OCI-LY1 (cell line): ENCODE measurements around the gene AQP1.

Experiments used
- H2AFZ ChIP-seq: fragments of 200-600 bp; sonication (generic), shearing (Covaris generic); 2 replicates; pipeline ENCODE4 v1.6.0; 2014; ENCODE audit warnings: antibody characterized with exemption, mild to moderate bottlenecking, low read length
- H3F3A ChIP-seq: fragments of 200-600 bp; sonication (generic), shearing (Covaris generic); 2 replicates; pipeline ENCODE4 v1.6.0; 2014; ENCODE audit warnings: mild to moderate bottlenecking, antibody characterized with exemption, low read length, moderate library complexity; ENCODE audit not compliant: insufficient read depth
- H3K27ac ChIP-seq: fragments of 200-600 bp; sonication (generic); 2 replicates; pipeline ENCODE4 v1.5.1; 2014; ENCODE audit warnings: low read length, mixed run types, mild to moderate bottlenecking, low read depth; ENCODE audit not compliant: poor library complexity, severe bottlenecking
- H3K27me3 ChIP-seq: fragments of 200-600 bp; sonication (generic); 2 replicates; pipeline ENCODE4 v1.6.0; 2014; ENCODE audit warnings: antibody characterized with exemption, mild to moderate bottlenecking, low read length, moderate library complexity; ENCODE audit not compliant: insufficient read depth
- H3K36me3 ChIP-seq: fragments of 200-600 bp; sonication (generic); 2 replicates; pipeline ENCODE4 v1.6.1; 2014; ENCODE audit warnings: mild to moderate bottlenecking, antibody characterized with exemption, low read length, moderate library complexity, mixed read lengths; ENCODE audit not compliant: insufficient read depth
- H3K4me1 ChIP-seq: fragments of 200-600 bp; sonication (generic); 2 replicates; pipeline ENCODE4 v1.5.1; 2014; ENCODE audit warnings: mild to moderate bottlenecking, low read length, moderate library complexity; ENCODE audit not compliant: insufficient read depth, severe bottlenecking
- H3K4me2 ChIP-seq: fragments of 200-600 bp; sonication (generic), shearing (Covaris generic); 2 replicates; pipeline ENCODE4 v1.6.1; 2014; ENCODE audit warnings: low read length
- H3K4me3 ChIP-seq: fragments of 200-600 bp; sonication (generic); 2 replicates; pipeline ENCODE4 v1.5.1; 2014; ENCODE audit warnings: low read length, low read depth, mild to moderate bottlenecking, mixed read lengths; ENCODE audit not compliant: poor library complexity, severe bottlenecking
- H3K79me2 ChIP-seq: fragments of 200-600 bp; shearing (Covaris generic); 2 replicates; pipeline ENCODE4 v1.6.1; 2016; ENCODE audit warnings: mixed run types, low read length, mixed read lengths; ENCODE audit not compliant: insufficient read depth
- H3K9ac ChIP-seq: fragments of 200-600 bp; sonication (generic), shearing (Covaris generic); 2 replicates; pipeline ENCODE4 v1.6.1; 2014; ENCODE audit warnings: mild to moderate bottlenecking, low read length, mixed read lengths
- H3K9me2 ChIP-seq: fragments of 200-600 bp; sonication (generic), shearing (Covaris generic); 2 replicates; pipeline ENCODE4 v1.6.1; 2014; ENCODE audit warnings: low read depth, mild to moderate bottlenecking, low read length, mixed read lengths
- H3K9me3 ChIP-seq: fragments of 200-600 bp; shearing (Covaris generic); 2 replicates; pipeline ENCODE4 v1.6.1; 2014; ENCODE audit warnings: low read length, mixed read lengths
- H4K20me1 ChIP-seq: fragments of 200-600 bp; sonication (generic), shearing (Covaris generic); 2 replicates; pipeline ENCODE4 v1.6.0; 2016; ENCODE audit warnings: mild to moderate bottlenecking, low read length; ENCODE audit not compliant: insufficient read depth
- CTCF ChIP-seq: fragments of 200-600 bp; sonication (generic), shearing (Covaris generic); IDR thresholded peaks from 2 replicates; pipeline ENCODE4 v1.5.1; 2017; ENCODE audit warnings: mild to moderate bottlenecking, antibody characterized with exemption, low read length, moderate library complexity, mixed read lengths
- EZH2 ChIP-seq: fragments of 200-600 bp; sonication (generic), shearing (Covaris generic); IDR thresholded peaks from 2 replicates; pipeline ENCODE4 v1.8.0; 2017; ENCODE audit warnings: borderline replicate concordance, mixed run types, mild to moderate bottlenecking, antibody characterized with exemption, low read length, moderate library complexity, mixed read lengths

AQP1 gene

GRCh38 chr7:30903146-30903545 lies 8.5 kb upstream of the AQP1 start:
- no peak overlapping the region for H3K4me2 ChIP-seq
- H3K27ac ChIP-seq = no peak overlapping the region
- no peak overlapping the region for H3K9ac ChIP-seq
- H3K9me2 ChIP-seq = no peaks in the 10 kb centered on the region
- H3K36me3 ChIP-seq = no peaks in the 10 kb centered on the region
- TF ChIP-seq EZH2 = no peak
- TF ChIP-seq CTCF = no peak
- H3K9me3 ChIP-seq = no peaks in the 10 kb centered on the region
- no peaks in the 10 kb centered on the region for H3F3A ChIP-seq
- no peaks in the 10 kb centered on the region for H4K20me1 ChIP-seq
- no peak overlapping the region for H3K4me3 ChIP-seq
- no peaks in the 10 kb centered on the region for H3K79me2 ChIP-seq
- no peaks in the 10 kb centered on the region for H3K27me3 ChIP-seq
- H3K4me1 ChIP-seq = no peaks in the 10 kb centered on the region
- H2AFZ ChIP-seq = no peak overlapping the region

- no peaks in the 10 kb centered on the region for H3K27me3 ChIP-seq
- H4K20me1 ChIP-seq = no peaks in the 10 kb centered on the region
- no peaks in the 10 kb centered on the region for H3K9me2 ChIP-seq
- no peak overlapping the region for H3K9ac ChIP-seq
- H3K4me1 ChIP-seq = no peaks in the 10 kb centered on the region
- no peak overlapping the region for H3K4me3 ChIP-seq
- TF ChIP-seq EZH2 (no peak), CTCF (no peak)
- H3K27ac ChIP-seq = no peak overlapping the region
- H2AFZ ChIP-seq = no peak overlapping the region
- H3F3A ChIP-seq = no peaks in the 10 kb centered on the region
- H3K36me3 ChIP-seq = no peaks in the 10 kb centered on the region
- H3K79me2 ChIP-seq = no peaks in the 10 kb centered on the region
- H3K4me2 ChIP-seq = no peak overlapping the region
- H3K9me3 ChIP-seq = no peaks in the 10 kb centered on the region
Measured at GRCh38 chr7:30904561-30904960, 7.1 kb upstream of the AQP1 start.

DNA sequence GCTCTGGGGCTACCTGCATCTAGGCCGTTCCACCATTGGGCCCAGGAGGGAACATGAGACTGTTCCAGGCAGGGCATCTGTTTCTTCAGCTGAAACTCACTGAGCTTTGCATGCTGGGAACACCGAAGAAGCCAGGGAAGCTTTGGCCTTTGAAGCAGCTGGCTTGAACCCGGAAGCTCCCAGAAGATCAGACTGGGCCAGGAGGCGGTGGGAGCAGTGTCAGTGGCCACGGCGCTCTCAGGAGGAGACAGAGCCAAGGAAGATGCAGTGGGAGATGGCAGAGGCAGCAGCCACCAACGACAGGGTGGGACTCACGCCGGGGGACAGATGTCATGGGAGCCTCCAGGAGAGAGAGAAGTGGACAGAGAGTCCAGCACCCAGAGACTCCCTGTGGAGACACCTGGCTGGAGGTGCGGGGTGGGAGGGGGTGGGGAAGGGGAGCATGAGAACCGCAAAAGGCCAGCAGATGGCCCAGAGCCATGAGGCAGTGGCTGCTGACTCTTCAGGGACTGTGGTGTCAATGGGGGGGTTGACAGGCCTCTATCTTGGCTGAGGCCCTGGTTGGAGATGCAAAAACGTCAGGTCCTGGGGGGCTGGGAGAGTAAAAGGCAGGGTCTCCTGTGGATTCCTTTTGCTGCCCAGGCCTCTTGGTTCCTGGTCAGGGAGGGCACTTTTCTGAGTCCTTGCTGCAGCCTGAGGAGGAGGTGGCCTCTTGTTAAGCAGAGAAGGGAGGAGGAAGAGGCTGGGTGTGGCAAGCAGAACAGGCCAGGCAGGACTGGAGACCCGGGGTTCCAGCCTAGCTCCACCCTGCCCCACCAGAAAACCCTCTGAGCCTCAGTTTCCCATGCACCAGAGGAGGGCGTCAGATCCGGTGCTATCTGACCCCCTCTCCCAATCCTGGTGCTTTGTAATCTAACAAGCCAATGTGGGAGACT lies 6.3 kb upstream of the AQP1 start:
- H3K9me3 ChIP-seq = no peaks in the 10 kb centered on the region
- no peaks in the 10 kb centered on the region for H3K4me1 ChIP-seq
- no peak overlapping the region for H3K4me3 ChIP-seq
- no peak overlapping the region for H2AFZ ChIP-seq
- no peaks in the 10 kb centered on the region; the same call in 1 of the 2 replicates for H3K27me3 ChIP-seq
- H4K20me1 ChIP-seq = no peaks in the 10 kb centered on the region
- H3F3A ChIP-seq = no peaks in the 10 kb centered on the region
- H3K79me2 ChIP-seq = no peaks in the 10 kb centered on the region
- no peak overlapping the region for H3K27ac ChIP-seq
- TF ChIP-seq EZH2 (no peak), CTCF (no peak)
- no peaks in the 10 kb centered on the region for H3K9me2 ChIP-seq
- H3K4me2 ChIP-seq = no peak overlapping the region
- no peaks in the 10 kb centered on the region for H3K36me3 ChIP-seq
- H3K9ac ChIP-seq = no peak overlapping the region
